ENCODE results near the gene MATN4. TPM values are rescaled to one million over a fixed set of nuclear protein-coding genes. Genes with fewer than 3 reads are reported as not detected.

The MATN4 gene
- total RNA-seq, 1 donor from 2014 or later, result not detected

DNA sequence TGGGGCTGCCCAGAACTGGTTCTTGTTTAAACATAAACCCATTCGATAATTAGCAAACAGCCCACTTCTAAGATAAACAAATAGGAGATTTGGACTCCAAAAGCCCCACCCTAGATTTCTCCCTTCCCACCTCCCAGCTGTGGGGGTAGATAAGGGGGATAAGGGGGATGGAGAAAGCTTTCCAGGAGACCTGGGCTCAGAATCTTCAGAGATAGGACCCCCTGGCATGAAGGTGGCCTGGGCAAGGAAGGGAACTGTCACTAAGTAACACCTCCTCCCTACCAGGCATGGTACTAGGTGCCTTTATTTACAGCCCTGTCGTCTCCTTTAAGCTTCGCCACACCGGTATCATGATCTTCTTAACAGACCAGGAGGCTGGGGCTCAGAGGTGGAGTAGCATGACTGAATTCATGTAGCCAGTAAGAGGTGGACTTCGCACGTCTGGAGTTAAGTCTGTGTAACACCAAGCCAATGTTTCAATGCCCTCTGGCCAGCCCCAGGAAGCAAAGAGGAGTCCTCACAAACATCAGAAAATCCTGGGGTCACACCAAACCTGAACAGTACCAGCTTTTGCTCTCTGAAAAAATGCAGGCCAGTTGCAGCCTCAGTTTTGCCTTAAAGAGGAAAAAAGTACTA is 35.6 kb upstream of the MATN4 start:
- intact Hi-C loops (cut with micrococcal nuclease), result no loop called here
- H3K9me3 Mint-ChIP-seq, result no peaks in the 10 kb centered on the region
- TF ChIP-seq, protein P1, sequence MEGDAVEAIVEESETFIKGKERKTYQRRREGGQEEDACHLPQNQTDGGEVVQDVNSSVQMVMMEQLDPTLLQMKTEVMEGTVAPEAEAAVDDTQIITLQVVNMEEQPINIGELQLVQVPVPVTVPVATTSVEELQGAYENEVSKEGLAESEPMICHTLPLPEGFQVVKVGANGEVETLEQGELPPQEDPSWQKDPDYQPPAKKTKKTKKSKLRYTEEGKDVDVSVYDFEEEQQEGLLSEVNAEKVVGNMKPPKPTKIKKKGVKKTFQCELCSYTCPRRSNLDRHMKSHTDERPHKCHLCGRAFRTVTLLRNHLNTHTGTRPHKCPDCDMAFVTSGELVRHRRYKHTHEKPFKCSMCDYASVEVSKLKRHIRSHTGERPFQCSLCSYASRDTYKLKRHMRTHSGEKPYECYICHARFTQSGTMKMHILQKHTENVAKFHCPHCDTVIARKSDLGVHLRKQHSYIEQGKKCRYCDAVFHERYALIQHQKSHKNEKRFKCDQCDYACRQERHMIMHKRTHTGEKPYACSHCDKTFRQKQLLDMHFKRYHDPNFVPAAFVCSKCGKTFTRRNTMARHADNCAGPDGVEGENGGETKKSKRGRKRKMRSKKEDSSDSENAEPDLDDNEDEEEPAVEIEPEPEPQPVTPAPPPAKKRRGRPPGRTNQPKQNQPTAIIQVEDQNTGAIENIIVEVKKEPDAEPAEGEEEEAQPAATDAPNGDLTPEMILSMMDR (IDR thresholded peaks at IDR 0.05), result no peak
- ChIA-PET POLR2A (no interaction called here), CTCF (no interaction called here)
- H3K4me1 Mint-ChIP-seq, result peaks cover 10% of the 10 kb centered on the region
- no peak overlapping the region for H3K4me3 Mint-ChIP-seq
- no peak overlapping the region for H3K27ac Mint-ChIP-seq
- H3K27me3 Mint-ChIP-seq, result peaks cover 22% of the 10 kb centered on the region
- ATAC-seq (ENCODE audit: low read depth) (no peak), DNase-seq (no peak)
- H3K36me3 Mint-ChIP-seq (ENCODE audit: low read depth), result no peaks in the 10 kb centered on the region

DNA sequence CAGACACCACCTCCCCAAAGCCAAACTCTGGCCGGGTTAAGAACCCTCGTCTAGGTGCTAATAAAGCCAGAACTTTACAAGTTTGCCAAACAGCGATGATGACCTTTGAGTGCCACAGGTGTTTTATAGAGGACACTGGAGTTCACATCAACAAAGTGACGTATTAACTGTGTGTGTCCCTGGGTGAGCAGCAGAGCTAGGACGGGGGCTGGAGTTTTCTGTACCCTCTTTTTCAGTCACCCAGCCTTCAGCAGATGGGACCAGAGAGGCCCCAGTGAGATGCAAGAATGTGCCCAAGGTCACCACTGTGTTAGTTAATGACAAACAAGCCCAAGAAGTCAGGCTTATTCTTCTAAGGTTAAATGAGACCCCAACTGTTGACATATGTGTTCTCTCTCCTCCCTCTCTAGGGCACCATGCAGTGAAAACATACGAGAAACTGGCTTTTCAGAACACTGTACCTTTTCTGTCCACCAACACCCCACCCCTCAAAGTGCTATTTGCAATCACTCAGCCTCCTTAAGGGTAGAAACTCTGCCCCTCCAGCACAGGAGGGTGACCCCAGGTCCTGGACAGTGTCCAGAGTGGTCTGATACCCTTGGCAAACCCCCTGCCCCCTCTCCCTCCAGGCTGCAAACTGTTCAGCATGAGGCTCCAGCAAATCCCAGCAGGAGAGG is 34.9 kb upstream of the MATN4 start:
- Mint-ChIP-seq H3K4me3 (no peak overlapping the region), H3K27ac (no peak overlapping the region), H3K36me3 (ENCODE audit: low read depth) (no peaks in the 10 kb centered on the region), H3K4me1 (peaks cover 6% of the 10 kb centered on the region), H3K27me3 (peaks cover 22% of the 10 kb centered on the region), H3K9me3 (no peaks in the 10 kb centered on the region)
- TF ChIP-seq, protein P1 (IDR thresholded peaks at IDR 0.05), result no peak
- CTCF ChIA-PET, result no interaction called here
- intact Hi-C loops (cut with micrococcal nuclease), result no loop called here
- no peak for DNase-seq
- POLR2A ChIA-PET, result no interaction called here
- no peak for ATAC-seq (ENCODE audit: low read depth)

DNA sequence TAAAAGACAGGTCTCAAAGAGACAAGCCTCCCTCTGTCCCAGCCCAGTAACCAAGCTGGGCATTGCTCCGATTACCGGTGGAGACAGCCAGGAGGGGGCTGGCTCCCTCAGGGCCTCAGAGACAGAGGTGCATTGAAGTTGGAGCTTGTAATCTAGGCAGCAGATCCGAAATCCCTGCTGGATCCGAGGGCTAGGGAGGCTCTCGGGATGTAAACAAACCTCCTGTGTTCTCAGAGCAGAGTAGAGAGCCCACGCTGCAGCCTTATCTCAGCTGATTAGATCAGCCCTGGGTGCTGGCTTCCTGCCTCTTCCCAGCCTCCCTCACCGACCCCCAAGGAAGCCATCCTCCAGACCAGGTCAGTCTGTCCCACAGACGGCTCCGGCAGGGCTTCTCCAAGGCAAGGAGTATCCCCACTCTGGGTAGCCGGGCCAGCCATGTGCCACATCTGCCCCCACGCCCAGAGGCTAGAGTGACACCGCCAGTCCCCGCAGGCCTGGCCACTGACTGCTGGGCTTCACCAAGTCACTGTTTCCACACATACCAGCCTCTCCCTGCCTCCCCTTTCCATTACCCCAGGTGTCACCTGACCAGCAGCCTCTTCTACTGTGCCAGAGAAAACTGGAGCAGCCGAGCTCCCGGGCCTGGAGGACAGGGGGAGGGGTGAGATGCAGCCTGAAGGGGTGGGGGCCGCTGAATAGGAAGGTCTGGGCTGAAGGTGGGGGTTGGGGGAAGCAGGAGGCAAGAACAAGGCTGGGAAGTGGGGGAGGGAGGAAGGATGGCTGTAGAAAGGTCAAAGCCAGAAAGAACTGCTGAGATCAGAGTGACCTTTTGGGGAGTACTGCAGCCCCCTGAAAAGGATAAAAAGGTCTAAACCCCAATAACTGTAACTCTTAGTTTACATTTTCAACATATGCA is 34.1 kb upstream of the MATN4 start:
- POLR2A ChIA-PET, result no interaction called here
- ATAC-seq (ENCODE audit: low read depth) (no peak), DNase-seq (no peak)
- intact Hi-C loops (cut with micrococcal nuclease), result no loop called here
- Mint-ChIP-seq H3K36me3 (ENCODE audit: low read depth) (no peaks in the 10 kb centered on the region), H3K4me3 (no peak overlapping the region), H3K9me3 (no peaks in the 10 kb centered on the region), H3K4me1 (no peaks in the 10 kb centered on the region), H3K27ac (no peak overlapping the region), H3K27me3 (peaks cover 16% of the 10 kb centered on the region)
- CTCF ChIA-PET, result no interaction called here
- TF ChIP-seq, protein P1 (IDR thresholded peaks at IDR 0.05), result no peak

DNA sequence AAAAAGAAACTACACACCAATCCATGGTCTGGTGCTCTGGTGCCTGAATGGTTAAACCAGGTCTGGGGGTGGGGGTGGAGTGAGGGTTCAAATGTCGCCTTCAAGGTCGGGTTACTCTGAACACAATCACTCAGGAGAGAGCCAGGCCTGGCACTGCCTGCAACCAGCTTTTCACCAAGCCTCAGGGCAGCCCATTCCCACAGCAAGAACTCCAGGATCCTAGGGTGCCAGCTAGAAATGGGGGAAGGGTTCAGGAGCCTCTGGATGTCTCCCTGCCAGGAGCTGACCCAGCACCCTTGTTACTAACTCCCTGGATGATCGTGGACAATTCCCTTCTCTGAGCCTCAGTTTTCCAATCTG is 33.5 kb upstream of the MATN4 start:
- TF ChIP-seq, protein P1 (IDR thresholded peaks at IDR 0.05), result no peak
- POLR2A ChIA-PET, result no interaction called here
- CTCF ChIA-PET, result no interaction called here
- peaks cover 15% of the 10 kb centered on the region for H3K27me3 Mint-ChIP-seq
- intact Hi-C loops (cut with micrococcal nuclease), result no loop called here
- H3K9me3 Mint-ChIP-seq, result no peaks in the 10 kb centered on the region
- ATAC-seq (ENCODE audit: low read depth) (no peak), DNase-seq (no peak)
- no peaks in the 10 kb centered on the region for H3K36me3 Mint-ChIP-seq (ENCODE audit: low read depth)
- H3K4me3 Mint-ChIP-seq, result no peak overlapping the region
- H3K27ac Mint-ChIP-seq, result no peak overlapping the region
- H3K4me1 Mint-ChIP-seq, result no peaks in the 10 kb centered on the region

DNA sequence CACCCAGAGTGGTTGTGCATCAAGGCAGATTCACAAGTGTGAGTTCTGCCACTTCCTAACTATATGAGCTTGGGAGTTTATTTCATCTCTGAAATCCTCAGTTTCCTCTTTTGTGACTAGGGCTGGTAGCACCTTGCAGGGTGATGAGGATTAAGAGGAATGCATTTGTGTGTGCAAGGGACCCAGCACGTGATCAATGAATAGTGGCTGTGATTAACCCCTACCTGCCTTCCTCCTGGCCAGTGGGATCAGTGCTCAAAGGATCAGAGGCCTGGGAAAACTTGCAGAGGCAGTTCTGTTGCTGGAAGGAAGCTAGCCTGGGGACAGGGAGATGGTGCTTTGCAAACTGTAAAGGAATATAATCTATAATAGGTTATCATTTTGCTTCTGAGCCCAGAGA is 32.9 kb upstream of the MATN4 start:
- H3K27me3 Mint-ChIP-seq, result peaks cover 14% of the 10 kb centered on the region
- TF ChIP-seq, protein P1 (IDR thresholded peaks at IDR 0.05), result no peak
- no peaks in the 10 kb centered on the region for H3K9me3 Mint-ChIP-seq
- H3K27ac Mint-ChIP-seq, result no peak overlapping the region
- CTCF ChIA-PET, result no interaction called here
- POLR2A ChIA-PET, result no interaction called here
- intact Hi-C loops (cut with micrococcal nuclease), result no loop called here
- DNase-seq (no peak), ATAC-seq (ENCODE audit: low read depth) (no peak)
- no peak overlapping the region for H3K4me3 Mint-ChIP-seq
- no peaks in the 10 kb centered on the region for H3K36me3 Mint-ChIP-seq (ENCODE audit: low read depth)
- H3K4me1 Mint-ChIP-seq, result no peaks in the 10 kb centered on the region
